GM19328 (cell line): ENCODE data around the gene UGT2B11.
A peak's percentile ranks its signal among the peaks of the same experiment; 100 is the strongest.
"Not testable (repeated sequence)": the region's sequence is repeated elsewhere in the genome, so short reads cannot be mapped to it uniquely, and the experiment has no call there.

Experiments
- ATAC-seq: cut with Tn5 transposase; IDR thresholded peaks from one replicate; pipeline ENCODE4 v1.9.1; 2021; ENCODE audit warnings: mild to moderate bottlenecking, moderate library complexity; ENCODE audit not compliant: unreplicated experiment

The UGT2B11 gene

DNA sequence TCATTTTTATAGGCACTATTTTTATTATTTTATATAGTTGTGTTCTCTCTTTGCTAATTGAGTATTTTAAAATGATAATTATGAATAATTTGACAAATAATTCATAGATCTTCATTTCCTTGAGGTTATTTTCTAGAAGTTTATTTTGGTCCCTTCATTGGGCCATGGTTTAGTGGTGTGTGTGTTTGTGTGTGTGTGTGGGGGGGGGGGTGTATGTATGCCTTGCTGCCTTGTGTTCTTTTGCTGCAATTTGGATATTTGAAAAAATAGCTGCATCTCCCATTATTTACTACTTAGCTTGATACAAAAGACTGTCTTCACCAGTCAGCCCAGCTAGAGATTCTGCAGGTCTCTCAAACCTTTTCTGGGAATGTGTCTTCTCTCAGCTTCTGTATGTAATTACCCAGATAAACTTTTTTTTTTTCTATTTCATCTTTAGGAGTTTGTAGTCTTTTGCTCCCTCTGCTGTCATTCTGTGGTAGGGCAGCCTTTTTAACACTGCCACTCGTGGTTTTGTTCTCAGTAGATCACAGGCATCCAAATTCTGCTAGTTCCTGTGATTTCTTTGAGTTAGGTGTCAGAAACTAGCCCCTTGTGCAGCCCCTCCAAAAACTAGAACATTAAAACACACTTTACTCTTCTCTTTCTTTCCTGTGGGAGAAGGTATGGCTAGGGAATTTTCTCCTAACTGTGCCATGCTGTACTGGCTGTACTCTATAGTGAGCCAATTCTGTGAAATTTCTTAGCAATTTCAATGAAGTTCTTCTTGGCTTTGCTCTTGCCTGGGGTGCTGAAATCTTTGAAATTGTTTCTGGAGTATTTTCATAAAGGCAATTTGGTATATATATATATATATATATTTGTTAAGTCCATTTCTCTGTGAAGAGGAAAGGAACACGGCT is 44.1 kb downstream of the UGT2B11 start:
- peak; percentile 76 for ATAC-seq

DNA sequence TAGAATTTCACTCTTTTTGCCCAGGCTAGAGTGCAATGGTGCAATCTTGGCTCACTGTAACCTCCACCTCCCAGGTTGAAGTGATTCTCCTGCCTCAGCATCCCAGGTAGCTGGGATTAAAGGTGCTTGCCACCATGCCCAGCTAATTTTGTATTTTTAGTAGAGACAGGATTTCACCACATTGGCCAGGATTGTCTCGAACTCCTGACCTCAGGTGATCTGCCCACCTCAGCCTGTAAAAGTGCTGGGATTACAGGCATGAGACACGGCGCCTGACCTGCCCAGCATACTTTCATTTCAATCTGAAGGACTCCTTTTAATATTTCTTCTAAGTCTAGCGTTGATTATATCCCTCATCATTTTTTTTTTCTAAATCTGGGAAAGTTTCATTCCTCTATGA is 45.4 kb downstream of the UGT2B11 start:
- not testable (repeated sequence) for ATAC-seq

DNA sequence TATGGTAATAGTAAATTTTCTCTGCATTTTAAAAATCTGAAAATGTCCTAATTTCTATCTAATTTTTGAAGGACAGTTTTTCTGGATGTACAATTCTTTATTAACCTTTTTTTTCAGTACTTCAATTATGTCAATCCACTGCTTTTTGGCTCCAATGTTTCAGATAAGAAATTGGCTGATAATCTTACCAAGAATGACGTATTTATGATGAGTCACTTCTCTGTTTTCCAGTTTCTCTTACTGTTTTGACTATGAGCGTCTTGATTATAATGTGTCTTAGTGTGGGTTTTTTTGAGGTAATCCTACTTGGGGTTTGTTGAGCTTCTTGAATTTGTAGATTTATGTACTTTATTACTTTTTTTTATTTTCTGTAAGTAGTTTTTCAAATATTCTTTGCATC is 47.2 kb downstream of the UGT2B11 start:
- no peak for ATAC-seq

DNA sequence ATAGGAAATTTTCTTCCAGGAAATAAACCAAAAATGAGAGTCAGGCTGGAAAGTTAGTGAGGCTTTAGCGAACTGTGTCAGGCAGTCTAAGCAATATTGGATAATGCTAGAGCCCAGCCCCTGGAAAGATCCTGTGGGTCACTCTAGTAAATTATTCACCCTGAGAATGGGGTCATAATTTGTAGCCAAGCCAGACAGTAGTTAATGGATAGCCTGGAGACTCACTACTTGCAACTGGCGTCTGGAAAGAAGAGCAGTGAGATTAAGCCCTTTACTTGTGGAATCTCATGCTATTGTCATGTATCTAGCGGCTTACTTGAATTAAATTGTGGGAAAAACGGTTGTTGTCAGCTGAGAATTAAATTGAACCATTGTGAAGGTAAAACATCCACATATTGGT is 48.2 kb downstream of the UGT2B11 start:
- not testable (repeated sequence) for ATAC-seq

DNA sequence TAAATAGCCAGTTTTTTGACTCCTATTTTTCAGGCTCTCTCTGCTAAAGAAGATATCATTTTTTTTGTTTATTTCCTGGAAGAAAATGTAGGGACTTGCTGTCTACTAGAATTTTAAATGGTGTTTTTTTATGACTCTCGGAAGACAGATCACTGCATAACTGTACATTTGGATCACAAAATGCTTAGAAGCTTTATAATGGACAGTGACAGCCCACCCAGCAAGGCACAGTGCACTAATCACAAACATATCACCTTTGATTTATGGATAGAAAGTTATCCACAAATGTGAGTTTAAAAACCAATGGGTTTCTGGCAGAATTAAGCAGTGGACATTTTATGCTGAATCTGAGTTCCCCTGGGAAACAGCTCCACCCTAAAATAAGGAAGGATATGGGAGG is 48.8 kb downstream of the UGT2B11 start:
- not testable (repeated sequence) for ATAC-seq

DNA sequence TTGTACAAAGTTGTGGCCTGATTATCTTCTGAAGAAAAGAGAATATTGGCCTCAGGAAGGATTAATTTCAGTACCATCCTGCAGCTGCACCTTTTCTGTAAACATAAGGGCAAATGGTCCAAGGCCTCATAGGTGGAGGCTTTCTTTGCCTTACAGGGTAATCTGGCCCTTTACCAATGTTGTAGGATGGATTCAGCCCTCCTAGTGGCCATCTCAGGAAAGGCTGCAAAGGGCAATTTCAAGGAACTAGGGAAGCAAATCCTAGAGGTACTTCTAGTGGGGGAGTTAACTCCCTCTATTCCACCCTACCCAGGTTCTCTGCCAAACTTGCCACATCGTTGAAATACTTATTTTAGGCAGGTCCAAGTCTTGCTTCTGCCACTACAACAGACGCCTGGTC is 57.6 kb downstream of the UGT2B11 start:
- no peak for ATAC-seq

DNA sequence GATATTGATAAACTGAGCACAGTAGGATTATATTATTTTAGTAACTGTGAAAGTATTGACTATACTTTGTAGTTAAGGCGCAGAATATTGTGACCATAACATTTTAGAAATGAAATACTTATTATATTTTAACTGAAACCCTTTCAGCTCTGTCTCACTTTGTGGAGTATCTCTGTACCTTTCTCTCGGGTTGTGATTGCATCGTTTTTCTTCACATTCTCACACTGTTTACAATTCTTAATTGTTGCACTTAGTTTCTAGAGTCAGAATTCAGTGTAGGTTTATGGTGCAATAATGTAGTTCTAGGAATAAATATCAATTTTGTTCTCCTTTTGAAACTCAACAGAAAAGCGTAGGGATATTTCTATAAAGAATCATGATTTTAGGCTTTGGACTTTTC is 60.5 kb downstream of the UGT2B11 start:
- ATAC-seq: no peak
